GM19043 (cell line): Measurements from ENCODE around the gene ARAP1.

Experiments
- ATAC-seq: cut with Tn5 transposase; IDR thresholded peaks from one replicate; pipeline ENCODE4 v1.9.1; 2021; ENCODE audit warnings: low read depth; ENCODE audit not compliant: unreplicated experiment

Gene ARAP1

GRCh38 chr11:72688486-72688885 lies 63.7 kb downstream of the ARAP1 start:
- no peak for ATAC-seq

GRCh38 chr11:72687326-72687725 lies 64.9 kb downstream of the ARAP1 start:
- ATAC-seq = no peak

GRCh38 chr11:72686639-72687220 lies 65.5 kb downstream of the ARAP1 start:
- ATAC-seq = no peak

- no peak for ATAC-seq
These were observed 66.4 kb downstream of the ARAP1 start for GRCh38 chr11:72685560-72686480.

GRCh38 chr11:72684236-72684912 lies 67.8 kb downstream of the ARAP1 start:
- ATAC-seq = no peak

GRCh38 chr11:72683782-72684200 lies 68.4 kb downstream of the ARAP1 start:
- no peak for ATAC-seq

- no peak for ATAC-seq
These were observed 69.4 kb downstream of the ARAP1 start for GRCh38 chr11:72682858-72683243.

GRCh38 chr11:72682238-72682857 lies 69.9 kb downstream of the ARAP1 start:
- no peak for ATAC-seq

GRCh38 chr11:72681226-72682153 lies 70.7 kb downstream of the ARAP1 start:
- ATAC-seq = no peak

- no peak for ATAC-seq
These were observed 71.5 kb downstream of the ARAP1 start for GRCh38 chr11:72680624-72681158.

GRCh38 chr11:72679869-72680268 lies 72.3 kb downstream of the ARAP1 start:
- ATAC-seq = no peak

GRCh38 chr11:72678524-72678923 lies 73.7 kb downstream of the ARAP1 start:
- no peak for ATAC-seq

- ATAC-seq = no peak
These were observed 75.3 kb downstream of the ARAP1 start for GRCh38 chr11:72676861-72677341.

- no peak for ATAC-seq
These were observed 77.0 kb downstream of the ARAP1 start for GRCh38 chr11:72675221-72675620.

- no peak for ATAC-seq
These were observed 78.0 kb downstream of the ARAP1 start, which contains the start of gene PDE2A for GRCh38 chr11:72673943-72674828. Gene PDE2A (minus strand): TSS chr11:72674422. CDS start chr11:72674207, 215 bp downstream.

- no peak for ATAC-seq
These were observed 78.8 kb downstream of the ARAP1 start for GRCh38 chr11:72673284-72673942.

- no peak for ATAC-seq
These were observed 79.5 kb downstream of the ARAP1 start for GRCh38 chr11:72672597-72673238.
